ENCODE results near the gene ACADS. TPM values are rescaled to one million over a fixed set of nuclear protein-coding genes. Genes with fewer than 3 reads are reported as not detected.

ACADS gene
- total RNA-seq, 1 experiment from 2014 or later = 15.9 TPM

DNA sequence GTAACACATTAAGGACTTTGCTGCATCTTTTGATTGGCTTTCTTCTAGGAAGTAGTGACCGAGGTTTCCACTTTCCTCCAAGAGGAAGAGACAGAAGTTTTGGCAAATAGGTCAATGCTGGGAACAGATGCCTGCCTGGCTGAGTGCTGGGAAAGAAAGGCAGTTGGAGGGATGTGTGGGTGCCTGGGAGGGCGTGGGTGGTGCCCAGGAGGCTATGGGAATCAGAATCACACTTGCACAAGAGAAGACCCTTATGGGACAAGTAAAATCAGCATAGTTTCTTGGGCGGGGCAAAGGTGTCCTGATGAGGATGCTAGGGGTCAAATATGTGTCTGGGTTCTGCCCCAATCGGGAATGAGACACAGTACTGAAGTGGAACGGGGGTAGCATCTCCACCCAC, 906 bp upstream of the ACADS start:
- no peak for DNase-seq (ENCODE audit: low read depth, low spot score)
- H3K9me3 ChIP-seq (ENCODE audit: control insufficient read depth, insufficient read depth, low read depth, low read length) = no peaks in the 10 kb centered on the region
- ChIA-PET POLR2A (interaction anchor here (0.7 kb wide), 1 partner anchor 255 kb away, joined by 3 read pairs; no protein-coding TSS in a partner anchor), CTCF (interaction anchor here (0.6 to 1.1 kb wide), 2 partner anchors 247 to 457 kb away, joined by 3 read pairs; no protein-coding TSS in a partner anchor)
- in situ Hi-C loops (cut with HindIII; ENCODE audit: low pct_unique_long_range_greater_than_20kb, low sequenced_read_pairs) = no loop called here
- no peak for ATAC-seq
- no peaks in the 10 kb centered on the region for H3K27me3 ChIP-seq (ENCODE audit: control insufficient read depth, insufficient read depth, low read length)
- TF ChIP-seq POLR2AphosphoS5 (IDR thresholded peaks at IDR 0.05; ENCODE audit: low read depth, low read length) = no peak
- TF ChIP-seq CTCF (IDR thresholded peaks at IDR 0.05) = no peak
- TF ChIP-seq TCF7L2 (IDR thresholded peaks at IDR 0.05; ENCODE audit: low read depth, low read length) = no peak
- no peak for TF ChIP-seq SIN3A (IDR thresholded peaks at IDR 0.05; ENCODE audit: borderline replicate concordance, insufficient read depth, low read depth, low read length)
- TF ChIP-seq REST (IDR thresholded peaks at IDR 0.05; ENCODE audit: insufficient read depth in 1 of 2, low read depth in 2 of 2, low read length in 1 of 2) = no peak
- no TSS peak for BruUV-seq (replicated peaks)
- H3K36me3 ChIP-seq (ENCODE audit: control insufficient read depth, insufficient read depth, low read length) = peaks cover 10% of the 10 kb centered on the region
- intact Hi-C loops (cut with micrococcal nuclease; ENCODE audit: unreplicated experiment) = no loop called here
- H3K27ac ChIP-seq (ENCODE audit: low read length) = peak overlapping the region; percentile 90
- peak overlapping the region in 1 of 2 experiments; percentile 82; a peak in 2 of 4 replicates for H3K4me3 ChIP-seq (ENCODE audit: low read depth in 2 of 2, low read length in 2 of 2)
- H3K4me1 ChIP-seq (ENCODE audit: control insufficient read depth, insufficient read depth, low read length) = peaks cover 8% of the 10 kb centered on the region

DNA sequence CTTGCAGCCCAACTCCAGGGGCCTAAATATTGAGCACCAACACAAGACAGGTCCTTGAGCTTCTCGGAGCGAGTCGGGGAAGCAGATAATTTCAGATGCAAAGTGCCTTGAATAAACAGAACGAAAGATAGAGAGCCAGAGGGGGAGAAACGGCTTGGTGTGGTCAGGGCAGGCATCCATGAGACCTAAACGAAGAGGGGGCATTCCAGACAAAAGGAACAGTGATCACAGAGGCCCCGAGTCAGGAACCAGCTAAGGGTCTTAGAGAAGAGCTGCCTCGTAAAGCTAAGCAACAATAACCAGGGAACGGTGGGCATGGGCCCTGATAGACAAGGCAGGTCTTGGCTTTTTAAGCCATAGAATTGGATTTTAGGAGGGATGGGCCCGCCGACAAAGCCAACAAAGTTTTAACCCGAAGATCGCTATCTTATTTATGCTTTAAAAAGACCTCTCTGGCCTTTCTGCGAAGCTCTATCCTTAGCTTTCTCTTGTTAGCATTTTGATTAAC, 421 bp upstream of the ACADS start:
- no TSS peak for BruUV-seq (replicated peaks)
- peaks cover 9% of the 10 kb centered on the region for H3K36me3 ChIP-seq (ENCODE audit: control insufficient read depth, insufficient read depth, low read length)
- POLR2A ChIA-PET = interaction anchor here (0.6 to 0.7 kb wide), 2 partner anchors 178 to 255 kb away, joined by 3 read pairs; no protein-coding TSS in a partner anchor

More for the DNA sequence above, 421 bp upstream of the ACADS start:
- H3K9me3 ChIP-seq (ENCODE audit: control insufficient read depth, insufficient read depth, low read depth, low read length) = no peaks in the 10 kb centered on the region
- peak overlapping the region; percentile 71 to 82 for H3K4me3 ChIP-seq (ENCODE audit: low read depth in 2 of 2, low read length in 2 of 2)
- ATAC-seq = peak; percentile 27
- no peak for TF ChIP-seq REST (IDR thresholded peaks at IDR 0.05; ENCODE audit: insufficient read depth in 1 of 2, low read depth in 2 of 2, low read length in 1 of 2)
- TF ChIP-seq SIN3A (IDR thresholded peaks at IDR 0.05; ENCODE audit: borderline replicate concordance, insufficient read depth, low read depth, low read length) = no peak
- no peak; the same call in 1 of the 2 replicates for TF ChIP-seq POLR2AphosphoS5 (IDR thresholded peaks at IDR 0.05; ENCODE audit: low read depth, low read length)
- TF ChIP-seq CTCF (IDR thresholded peaks at IDR 0.05) = no peak
- TF ChIP-seq TCF7L2 (IDR thresholded peaks at IDR 0.05; ENCODE audit: low read depth, low read length) = no peak
- DNase-seq (ENCODE audit: low read depth, low spot score) = no peak
- H3K27ac ChIP-seq (ENCODE audit: low read length) = peak overlapping the region; percentile 90
- H3K27me3 ChIP-seq (ENCODE audit: control insufficient read depth, insufficient read depth, low read length) = no peaks in the 10 kb centered on the region
- intact Hi-C loops (cut with micrococcal nuclease; ENCODE audit: unreplicated experiment) = no loop called here
- CTCF ChIA-PET = interaction anchor here (0.5 to 1.1 kb wide), 3 partner anchors 40 to 456 kb away, joined by 3 to 10 read pairs (median 3); no protein-coding TSS in a partner anchor
- peaks cover 8% of the 10 kb centered on the region for H3K4me1 ChIP-seq (ENCODE audit: control insufficient read depth, insufficient read depth, low read length)
- in situ Hi-C loops (cut with HindIII; ENCODE audit: low pct_unique_long_range_greater_than_20kb, low sequenced_read_pairs) = no loop called here
